GM12873 (cell line): ENCODE data around the gene ARL6IP5.

ENCODE experiments used
- TF ChIP-seq, protein P1 (sequence below): IDR thresholded peaks from 2 replicates; pipeline ENCODE4 v1.5.1; 2012; ENCODE audit warnings: low read depth, mild to moderate bottlenecking, moderate library complexity, low read length, control low read depth; ENCODE audit not compliant: insufficient read depth; ENCODE audit errors: missing control alignments

Gene ARL6IP5

GRCh38 chr3:69059688-69060087, 25.0 kb upstream of the ARL6IP5 start:
- TF ChIP-seq, protein P1, sequence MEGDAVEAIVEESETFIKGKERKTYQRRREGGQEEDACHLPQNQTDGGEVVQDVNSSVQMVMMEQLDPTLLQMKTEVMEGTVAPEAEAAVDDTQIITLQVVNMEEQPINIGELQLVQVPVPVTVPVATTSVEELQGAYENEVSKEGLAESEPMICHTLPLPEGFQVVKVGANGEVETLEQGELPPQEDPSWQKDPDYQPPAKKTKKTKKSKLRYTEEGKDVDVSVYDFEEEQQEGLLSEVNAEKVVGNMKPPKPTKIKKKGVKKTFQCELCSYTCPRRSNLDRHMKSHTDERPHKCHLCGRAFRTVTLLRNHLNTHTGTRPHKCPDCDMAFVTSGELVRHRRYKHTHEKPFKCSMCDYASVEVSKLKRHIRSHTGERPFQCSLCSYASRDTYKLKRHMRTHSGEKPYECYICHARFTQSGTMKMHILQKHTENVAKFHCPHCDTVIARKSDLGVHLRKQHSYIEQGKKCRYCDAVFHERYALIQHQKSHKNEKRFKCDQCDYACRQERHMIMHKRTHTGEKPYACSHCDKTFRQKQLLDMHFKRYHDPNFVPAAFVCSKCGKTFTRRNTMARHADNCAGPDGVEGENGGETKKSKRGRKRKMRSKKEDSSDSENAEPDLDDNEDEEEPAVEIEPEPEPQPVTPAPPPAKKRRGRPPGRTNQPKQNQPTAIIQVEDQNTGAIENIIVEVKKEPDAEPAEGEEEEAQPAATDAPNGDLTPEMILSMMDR = no peak

DNA sequence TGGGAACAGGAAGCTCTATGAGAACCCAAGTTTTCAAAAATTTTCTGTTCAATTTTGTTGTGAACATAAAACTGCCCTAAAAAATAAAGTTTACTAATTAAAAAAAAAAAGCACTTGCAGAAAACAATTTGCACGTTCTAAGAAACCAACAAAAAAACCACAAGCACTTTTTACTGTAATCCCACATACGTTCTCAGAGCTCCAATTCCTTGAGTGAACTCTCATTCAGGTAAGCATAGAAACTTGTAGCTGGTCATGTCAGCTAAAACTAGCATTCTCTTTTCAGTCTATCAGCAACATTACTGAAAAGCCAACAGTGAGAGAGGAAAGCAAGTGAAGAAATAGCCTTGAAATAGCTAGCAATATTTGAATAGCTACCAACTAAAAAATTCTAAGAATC, 21.1 kb upstream of the ARL6IP5 start:
- TF ChIP-seq, protein P1 = no peak

GRCh38 chr3:69065318-69065964, 19.3 kb upstream of the ARL6IP5 start:
- TF ChIP-seq, protein P1 = no peak

GRCh38 chr3:69066121-69066520, 18.6 kb upstream of the ARL6IP5 start:
- TF ChIP-seq, protein P1 = no peak

- TF ChIP-seq, protein P1 = no peak
Measured at GRCh38 chr3:69072928-69073327, 11.8 kb upstream of the ARL6IP5 start.

DNA sequence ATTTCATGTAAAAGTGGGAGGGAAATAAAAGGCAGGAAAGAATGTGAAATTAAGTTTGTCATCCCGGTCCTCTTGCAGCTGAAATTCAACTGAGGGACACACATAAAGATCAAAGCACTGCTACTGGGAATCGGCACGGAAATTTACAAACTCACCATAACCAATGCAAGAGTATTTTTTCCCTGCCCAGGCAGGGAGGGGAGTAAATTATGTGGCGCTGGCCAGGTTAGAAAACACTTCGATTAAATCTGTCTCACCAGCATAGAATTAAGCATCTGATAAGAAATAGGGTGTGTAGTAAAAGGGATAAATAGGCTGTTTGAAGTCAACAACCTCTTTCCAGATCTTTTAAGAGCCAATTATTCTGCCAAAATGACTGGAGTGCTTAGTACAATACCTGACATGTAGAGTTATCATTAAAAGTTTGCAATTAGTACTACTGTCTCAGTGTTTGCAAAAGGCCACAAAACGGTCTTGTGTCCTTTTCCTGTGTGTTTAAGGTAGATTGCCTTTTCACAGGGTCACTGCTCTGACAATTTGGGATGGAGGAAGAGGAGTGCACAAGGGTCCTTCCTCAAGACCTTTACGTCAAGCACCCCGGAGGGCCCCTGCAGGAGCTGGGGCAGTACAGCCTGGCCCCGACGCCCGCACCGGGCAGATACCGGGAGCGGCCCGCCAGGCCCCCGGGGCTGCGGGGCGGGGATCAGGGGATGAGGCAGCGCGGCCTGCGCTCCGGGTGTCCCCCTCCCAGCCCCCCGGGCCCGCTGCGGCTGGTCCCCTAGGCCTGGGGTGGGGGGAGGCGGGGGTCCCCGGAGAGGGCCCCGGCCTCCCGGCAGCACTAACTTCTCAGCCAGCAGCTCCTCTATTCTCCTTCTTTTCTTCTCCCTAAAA, 5.2 kb upstream of the ARL6IP5 start:
- TF ChIP-seq, protein P1 = no peak

DNA sequence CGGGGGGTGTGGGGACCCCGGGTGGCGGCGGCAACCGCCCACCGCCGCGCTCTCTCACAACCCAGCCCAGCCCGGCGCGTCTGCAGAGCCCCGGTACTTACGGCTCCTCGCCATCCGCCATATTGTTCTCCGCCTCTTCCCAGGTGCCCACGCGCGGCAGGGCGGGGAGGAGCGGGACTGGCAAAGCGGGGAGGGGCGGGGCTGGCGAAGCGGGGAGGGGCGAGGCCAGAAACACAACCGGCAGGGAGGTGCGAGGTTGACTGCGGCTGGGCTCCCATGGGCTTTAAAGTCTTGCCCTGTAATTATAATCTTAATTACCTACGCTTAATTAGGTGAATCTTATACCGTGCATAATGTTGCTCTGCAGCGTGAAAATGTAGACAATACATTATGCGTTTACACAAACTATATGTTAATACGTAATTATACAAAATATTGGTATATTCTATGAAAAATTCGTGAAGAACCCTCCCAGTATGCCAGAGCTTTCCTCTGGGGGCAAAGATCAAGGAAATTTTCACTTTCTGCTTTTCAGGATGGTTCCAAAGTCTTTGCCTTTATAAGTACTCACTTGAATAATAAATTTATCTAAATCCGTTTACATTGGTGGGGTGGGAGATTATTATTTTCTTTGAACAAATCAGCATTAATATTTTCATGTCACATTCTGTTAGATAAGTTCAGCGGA, 4.4 kb upstream of the ARL6IP5 start, which contains the start of gene UBA3:
UBA3 (minus strand) TSS at position 133 of the 688 bp plus-strand sequence; CDS start at position 121, 12 bp downstream.
- TF ChIP-seq, protein P1 = no peak
